ENCODE measurements around the gene HCN2.

- TF ChIP-seq, protein P1, sequence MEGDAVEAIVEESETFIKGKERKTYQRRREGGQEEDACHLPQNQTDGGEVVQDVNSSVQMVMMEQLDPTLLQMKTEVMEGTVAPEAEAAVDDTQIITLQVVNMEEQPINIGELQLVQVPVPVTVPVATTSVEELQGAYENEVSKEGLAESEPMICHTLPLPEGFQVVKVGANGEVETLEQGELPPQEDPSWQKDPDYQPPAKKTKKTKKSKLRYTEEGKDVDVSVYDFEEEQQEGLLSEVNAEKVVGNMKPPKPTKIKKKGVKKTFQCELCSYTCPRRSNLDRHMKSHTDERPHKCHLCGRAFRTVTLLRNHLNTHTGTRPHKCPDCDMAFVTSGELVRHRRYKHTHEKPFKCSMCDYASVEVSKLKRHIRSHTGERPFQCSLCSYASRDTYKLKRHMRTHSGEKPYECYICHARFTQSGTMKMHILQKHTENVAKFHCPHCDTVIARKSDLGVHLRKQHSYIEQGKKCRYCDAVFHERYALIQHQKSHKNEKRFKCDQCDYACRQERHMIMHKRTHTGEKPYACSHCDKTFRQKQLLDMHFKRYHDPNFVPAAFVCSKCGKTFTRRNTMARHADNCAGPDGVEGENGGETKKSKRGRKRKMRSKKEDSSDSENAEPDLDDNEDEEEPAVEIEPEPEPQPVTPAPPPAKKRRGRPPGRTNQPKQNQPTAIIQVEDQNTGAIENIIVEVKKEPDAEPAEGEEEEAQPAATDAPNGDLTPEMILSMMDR (conservative IDR thresholded peaks at IDR 0.05), result no peak
- no peak for TF ChIP-seq EZH2 (IDR thresholded peaks at IDR 0.05; ENCODE audit: low read depth)
These were observed 34.2 kb upstream of the HCN2 start for GRCh38 chr19:555474-555808.

All from PC-9 (cell line).